GM18870 (cell line): ENCODE data around the gene WIZ.
"Not testable (repeated sequence)": the region's sequence is repeated elsewhere in the genome, so short reads cannot be mapped to it uniquely, and the experiment has no call there.

ENCODE experiments used
- ATAC-seq: cut with Tn5 transposase; IDR thresholded peaks from one replicate; pipeline ENCODE4 v1.9.1; 2021; ENCODE audit warnings: moderate library complexity; ENCODE audit not compliant: unreplicated experiment

WIZ gene

DNA sequence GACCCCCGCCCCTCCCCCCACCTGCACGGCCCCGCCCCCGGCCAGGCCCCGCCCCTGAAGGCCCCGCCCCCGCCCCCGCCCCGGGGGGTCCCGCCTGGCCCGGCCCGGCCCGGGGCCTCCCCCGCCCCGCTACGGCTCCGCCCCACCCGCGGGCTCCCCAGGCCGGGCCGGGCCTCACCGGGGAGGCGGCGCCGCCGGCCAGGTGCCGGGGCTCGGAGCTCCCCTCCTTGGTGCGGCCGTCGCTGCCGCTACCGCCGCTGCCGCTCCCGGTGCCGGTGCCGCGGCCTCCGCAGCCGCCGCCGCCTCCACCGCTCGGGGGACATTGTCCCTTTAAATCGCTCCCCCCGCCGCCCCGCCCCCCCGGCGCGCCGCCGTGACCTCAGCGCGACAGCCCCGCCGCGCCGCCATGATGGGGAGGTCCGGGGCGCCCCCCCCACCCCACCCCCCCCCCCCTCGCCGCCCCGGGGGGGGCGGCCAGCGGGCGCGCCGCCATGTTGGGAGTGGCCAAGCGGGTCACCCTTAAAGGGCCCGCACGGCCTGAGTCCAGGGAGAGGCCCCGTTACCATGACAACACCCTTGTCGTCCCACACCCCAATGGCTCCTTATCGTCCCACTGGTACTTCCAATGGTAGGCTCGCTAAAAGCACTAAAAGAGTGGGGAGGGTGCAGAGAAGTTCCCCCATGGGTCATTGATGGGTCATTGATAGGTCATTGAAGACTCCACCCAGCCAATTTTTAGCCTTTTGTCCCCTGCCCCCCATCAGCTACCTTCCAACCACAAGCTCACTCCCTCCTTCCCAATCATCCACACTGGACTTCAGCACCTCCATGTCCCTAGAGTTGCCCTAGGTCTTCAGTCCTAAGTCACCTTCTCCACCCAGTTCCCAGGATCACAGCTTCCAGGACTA lies at the start of gene WIZ:
Gene WIZ (minus strand): TSS at position 337 of the 908 bp plus-strand sequence. CDS start 1,649 bp downstream, outside the sequence.
- ATAC-seq, result no peak

DNA sequence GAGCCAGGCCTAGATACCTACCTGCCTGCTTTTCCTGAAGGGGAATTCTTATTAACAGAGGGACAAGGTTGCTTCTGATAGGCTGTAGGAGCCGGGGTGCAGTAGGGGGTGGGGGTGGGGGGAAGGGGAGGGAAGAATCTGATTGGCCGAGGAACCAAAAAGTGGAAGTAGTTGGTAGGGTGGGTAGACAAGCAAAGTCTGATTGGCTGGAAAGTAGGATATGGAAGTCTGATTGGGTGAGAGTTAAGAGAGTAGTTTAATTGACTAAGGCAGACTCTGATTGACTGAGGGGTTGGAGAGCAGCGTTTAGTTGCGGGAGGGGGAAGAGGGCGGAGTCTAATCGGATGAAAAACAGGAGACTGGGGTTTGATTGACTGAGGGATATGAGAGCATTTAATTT lies 49.2 kb upstream of the WIZ start:
- ATAC-seq, result no peak

DNA sequence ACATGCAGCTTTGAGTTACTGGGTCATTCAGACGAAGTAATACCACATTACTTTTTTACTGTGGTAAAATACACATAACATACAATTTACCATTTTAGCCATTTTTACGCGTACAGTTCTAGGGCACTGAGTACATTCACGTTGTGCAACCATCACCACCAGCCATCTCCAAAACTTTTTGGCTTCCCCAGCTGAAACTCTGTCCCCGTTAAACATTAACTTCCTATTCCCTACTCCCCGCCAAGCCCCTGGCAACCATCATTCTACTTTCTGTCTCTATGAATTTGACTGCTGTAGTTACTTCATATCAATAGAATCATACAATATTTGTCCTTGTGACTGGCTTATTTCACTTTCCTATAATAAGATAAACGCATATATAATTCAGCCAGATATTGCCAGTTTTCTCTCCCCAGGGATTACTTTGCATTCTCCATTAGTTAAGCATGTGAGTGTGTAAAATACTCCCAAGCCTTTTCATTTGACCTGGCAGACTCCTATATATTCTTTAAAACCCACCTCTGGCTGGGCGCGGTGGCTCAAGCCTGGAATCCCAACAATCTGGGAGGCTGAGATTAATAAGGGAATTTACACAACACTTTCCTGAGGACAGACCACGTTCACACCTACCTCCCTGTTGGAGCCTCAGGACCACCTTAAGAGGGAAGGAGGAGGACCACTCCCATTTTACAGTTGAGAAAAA lies 48.6 kb upstream of the WIZ start:
- no peak for ATAC-seq

- ATAC-seq, result no peak
Measured at GRCh38 chr19:15495151-15495550, 45.4 kb upstream of the WIZ start.

GRCh38 chr19:15488489-15489226 lies 38.9 kb upstream of the WIZ start:
- no peak for ATAC-seq

DNA sequence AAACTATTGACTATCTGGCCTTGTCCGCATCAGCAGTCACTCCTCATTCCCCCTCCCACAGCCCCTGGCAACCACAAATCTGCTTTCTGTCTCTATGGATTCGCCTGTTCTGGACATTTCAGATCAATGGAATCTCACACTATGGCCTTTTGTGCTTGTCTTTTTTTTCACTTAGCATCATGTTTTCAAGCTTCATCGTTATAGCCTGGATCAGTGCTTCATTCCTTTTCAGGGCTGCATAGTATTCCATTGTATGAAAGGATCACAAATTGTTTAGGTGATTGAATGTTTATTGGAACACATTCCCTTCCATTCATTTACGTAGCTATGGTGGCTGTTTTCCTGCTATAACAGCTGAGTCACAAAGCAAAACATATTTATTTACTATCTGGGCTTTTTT lies 37.3 kb upstream of the WIZ start:
- ATAC-seq, result no peak

DNA sequence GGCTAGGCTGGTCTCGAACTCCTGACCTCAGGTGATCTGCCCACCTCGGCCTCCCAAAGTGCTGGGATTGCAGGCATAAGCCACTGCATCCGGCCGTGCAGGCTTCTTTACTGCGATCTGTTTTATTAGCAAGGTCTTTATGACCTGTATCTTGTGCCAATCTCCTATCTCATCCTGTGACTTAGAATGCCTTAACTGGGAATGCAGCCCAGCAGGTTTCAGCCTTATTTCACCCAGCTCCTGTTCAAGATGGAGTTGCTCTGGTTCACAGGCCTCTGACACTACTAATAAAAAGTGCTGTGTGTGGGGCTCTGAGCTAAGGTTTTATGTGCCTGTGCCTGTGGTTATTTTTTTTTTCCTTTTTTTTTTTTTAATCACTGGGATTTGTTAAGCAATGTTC lies 36.0 kb upstream of the WIZ start:
- ATAC-seq, result not testable (repeated sequence)

GRCh38 chr19:15480996-15481395 lies 31.2 kb upstream of the WIZ start:
- ATAC-seq, result not testable (repeated sequence)

- ATAC-seq, result no peak
Measured at GRCh38 chr19:15479391-15480345, 29.9 kb upstream of the WIZ start, which contains the start of gene PGLYRP2. PGLYRP2 (minus strand) TSS chr19:15479501; CDS start chr19:15479371, 130 bp downstream.

GRCh38 chr19:15476325-15476724 lies 26.6 kb upstream of the WIZ start:
- ATAC-seq, result no peak

DNA sequence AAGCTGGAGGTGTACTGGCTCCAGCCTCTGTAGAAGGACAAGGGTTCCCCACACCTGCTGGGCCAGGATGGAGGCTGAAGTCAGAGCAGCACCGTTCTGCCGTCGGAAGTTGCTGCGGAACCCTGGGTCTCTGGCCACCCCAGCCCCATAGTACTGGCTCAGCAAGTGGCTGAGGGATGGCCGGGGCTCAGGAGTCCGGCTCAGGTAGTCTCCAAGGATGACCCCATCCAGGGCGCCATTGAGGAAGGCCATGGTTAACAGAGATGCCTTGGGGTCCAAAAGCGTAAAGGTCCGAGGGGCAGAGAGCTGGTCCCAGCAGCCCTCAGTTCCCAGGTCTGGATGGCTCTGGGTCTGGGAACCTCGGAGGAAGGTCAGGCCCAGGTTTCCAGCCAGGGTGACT lies 25.9 kb upstream of the WIZ start:
- no peak for ATAC-seq

- no peak for ATAC-seq
Measured at GRCh38 chr19:15475169-15475568, 25.4 kb upstream of the WIZ start.

DNA sequence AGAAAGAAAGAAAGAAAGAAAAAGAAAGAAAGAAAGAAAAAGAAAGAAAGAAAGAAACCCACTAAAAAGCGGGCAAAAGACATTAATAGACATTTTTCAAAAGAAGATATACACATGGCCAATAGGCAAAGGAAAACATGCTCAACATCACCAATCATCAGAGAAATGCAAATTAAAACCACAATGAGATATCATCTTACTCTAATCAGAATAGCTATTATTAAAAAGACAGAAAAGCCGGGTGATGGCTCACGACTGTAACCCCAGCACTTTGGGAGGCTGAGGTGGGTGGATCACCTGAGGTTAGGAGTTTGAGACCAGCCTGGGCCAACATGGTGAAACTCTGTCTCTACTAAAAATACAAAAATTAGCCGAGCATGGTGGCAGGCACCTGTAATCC lies 24.1 kb upstream of the WIZ start:
- ATAC-seq, result not testable (repeated sequence)

- ATAC-seq, result no peak
Measured at GRCh38 chr19:15471639-15472101, 21.9 kb upstream of the WIZ start.

DNA sequence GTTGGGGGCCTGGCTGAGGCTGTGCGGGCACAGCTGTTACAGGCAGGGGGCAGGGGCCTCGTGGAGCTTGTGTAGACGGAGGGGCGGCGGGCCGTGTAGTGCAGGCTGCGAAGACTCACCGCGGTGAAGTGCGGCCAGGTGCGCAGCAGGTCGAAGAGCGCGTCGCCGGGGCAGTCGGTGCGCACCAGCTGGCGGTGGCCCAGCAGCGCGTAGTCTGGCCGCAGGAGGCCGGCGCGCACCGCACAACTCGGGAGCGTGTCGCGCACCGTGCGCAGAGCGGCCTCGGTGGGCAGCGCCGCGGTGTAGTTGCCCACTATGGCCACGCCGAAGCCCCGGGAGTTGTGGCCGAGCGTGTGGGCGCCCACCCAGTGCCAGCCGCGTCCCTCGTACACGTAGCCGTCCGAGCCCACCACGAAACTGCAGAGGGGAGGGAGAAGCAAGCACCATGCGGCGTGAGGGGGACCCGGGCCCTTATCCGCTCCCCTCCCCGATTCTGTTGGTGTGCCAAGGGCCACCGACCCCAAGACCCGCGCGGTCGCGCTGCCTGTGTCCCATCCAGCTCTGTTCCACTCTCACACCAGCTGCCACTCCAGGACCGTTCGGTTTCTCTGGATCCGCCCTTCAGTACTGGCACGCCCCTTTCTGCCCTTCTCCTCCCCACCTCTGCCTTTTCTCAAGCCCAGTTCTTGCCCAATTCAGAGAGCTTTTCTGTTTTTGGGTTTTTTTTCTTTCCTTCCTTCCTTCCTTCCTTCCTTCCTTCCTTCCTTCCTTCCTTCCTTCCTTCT lies 19.9 kb upstream of the WIZ start:
- ATAC-seq, result no peak

DNA sequence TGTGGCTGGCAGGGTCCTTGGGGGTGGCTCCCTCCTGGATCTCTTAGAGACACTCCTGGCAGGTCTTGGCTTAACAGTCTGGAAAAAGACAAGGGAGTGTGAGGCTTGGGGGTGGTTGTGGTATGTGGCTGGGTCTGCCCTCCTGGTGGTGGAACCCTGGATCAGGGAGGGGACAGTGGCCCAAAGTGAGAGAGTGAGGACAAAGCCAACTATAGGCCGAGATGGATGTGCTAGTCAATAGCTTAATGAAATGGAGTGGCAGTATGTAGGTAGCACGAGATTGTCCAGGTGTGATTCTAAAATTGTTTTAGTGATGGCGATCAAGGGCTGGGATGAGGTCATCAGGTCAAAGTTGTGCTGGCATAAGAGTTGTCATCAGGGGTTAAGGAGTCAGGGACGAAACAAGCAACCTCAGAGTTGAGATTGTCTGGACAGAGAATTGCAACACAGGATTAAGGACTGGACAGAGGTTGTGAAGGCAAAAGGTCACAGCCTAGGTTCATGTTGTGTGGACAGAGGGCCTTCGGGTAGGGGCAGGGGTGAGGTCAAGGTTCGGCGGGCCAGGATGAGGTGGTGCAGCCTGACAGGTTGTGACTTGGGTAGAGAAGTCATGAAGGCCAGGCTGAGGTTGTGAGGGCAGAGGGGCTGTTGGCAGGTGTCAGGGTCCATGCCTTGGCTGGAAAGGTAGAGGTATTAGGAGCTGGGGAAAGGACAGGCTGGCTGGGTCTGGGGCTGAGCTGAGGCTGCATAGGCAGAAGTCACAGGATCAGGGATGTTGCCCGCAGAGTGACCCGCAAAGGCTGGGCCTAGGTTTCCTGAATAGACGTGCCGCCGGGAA lies 19.1 kb upstream of the WIZ start:
- no peak for ATAC-seq

DNA sequence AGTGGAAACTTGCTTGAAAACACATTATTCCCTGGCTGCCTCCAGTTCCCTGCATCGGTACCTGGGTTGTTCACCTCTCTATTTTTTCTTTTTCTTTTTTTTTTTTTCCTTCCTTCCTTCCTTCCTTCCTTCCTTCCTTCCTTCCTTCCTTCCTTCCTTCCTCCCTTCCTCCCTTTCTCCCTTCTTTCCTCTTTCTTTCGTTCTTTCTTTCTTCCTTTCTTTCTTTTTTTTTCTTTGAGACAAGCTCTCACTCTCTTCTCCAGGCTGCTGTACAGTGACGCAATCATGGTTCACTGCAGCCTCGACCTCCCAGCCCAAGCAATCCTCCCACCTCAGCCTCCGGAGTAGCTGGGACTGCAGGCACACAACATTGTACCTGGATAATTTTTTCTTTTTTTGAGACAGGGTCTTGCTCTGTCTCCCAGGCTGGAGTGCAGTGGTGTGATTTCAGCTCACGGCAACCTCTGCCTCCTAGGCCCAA lies 18.0 kb upstream of the WIZ start:
- ATAC-seq, result no peak
